Stimulated activated CD4-positive, alpha-beta T cell treated with anti-CD3 and anti-CD28 coated beads, Interleukin-1b, Interleukin-23, amount 100 ng/mL, for 1 hour (primary cell): ENCODE data around the gene PYHIN1.
A peak's percentile ranks its signal among the peaks of the same experiment; 100 is the strongest.

Experiments used
- DNase-seq, 2 donors: peaks; one replicate each; pipeline ENCODE4 v3.0.0-alpha.2; 2020; ENCODE audit warnings: low read depth in 2 of 2

PYHIN1 gene

DNA sequence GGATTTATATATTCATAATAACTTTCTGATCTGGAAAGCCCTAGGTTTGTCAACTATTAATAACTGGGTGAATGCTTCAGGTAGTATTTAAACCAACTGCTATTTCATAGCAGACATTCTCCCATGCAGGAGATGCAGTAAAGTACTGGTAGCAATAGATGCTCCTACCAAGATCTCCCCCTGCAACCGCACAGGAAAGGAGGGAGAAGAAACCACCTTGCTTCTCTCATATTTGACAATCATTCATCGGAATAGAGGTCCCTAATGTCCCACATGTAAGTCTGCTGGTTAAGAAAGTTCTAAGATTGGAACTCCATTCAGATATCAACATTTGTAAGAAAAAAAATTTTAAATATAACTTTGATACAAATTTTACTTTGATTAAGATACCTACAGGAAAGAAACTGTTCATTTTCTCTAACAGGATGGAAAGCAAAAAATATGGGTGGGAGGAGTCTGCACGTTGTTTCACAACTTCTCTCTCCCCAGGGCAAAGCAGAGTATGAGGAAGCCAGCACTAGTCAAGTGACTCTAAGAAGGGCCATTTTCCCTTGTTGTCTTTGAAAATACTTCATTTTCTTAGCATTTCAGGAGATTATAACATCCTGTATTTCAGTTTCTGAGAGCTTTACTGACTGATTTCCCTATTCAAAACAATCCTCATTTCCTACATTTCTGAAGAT is at the start of gene PYHIN1:
PYHIN1 (plus strand) TSS at position 498 of the 683 bp plus-strand sequence. CDS start 5,359 bp downstream, outside the sequence.
- DNase-seq, result no peak

DNA sequence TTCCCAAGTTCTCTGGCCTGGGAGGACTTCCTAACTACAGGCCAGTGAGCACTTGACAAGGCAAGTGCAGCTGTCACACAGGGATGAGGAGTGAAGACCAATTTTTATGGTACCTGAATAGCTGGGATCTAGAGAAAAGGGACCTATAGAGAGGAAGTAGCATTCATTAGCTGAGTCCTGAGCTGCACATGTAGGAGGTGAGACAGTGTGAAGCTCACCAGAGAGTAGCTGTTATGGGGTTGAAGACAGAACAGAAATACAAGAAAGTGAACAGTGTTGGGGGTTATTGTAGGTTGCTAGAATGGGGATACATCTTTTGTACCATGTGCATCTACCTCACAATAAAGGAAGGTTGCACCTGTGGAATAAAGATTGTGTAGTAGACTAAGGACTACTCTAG is 37.7 kb upstream of the PYHIN1 start:
- DNase-seq, result no peak

DNA sequence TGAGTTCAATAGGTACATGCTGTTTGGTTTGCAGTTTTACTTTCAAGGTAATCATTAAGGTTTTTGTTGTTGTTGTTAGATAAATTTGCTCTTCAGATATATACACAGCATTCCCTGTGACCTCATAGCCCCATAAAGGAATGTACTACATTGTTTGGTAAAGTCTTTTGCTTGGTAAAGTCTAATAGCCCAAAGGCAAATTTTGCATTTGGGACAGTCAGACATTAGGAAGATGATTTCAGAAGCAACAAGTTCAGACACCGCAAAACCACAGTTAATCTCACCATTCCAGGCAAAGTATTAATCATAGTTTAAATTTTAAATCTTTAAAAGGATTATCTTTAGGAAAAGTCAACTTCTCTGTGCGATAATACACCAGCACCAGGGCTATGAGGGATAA is 32.6 kb upstream of the PYHIN1 start:
- no peak for DNase-seq

- DNase-seq, result no peak
Observed at GRCh38 chr1:158901623-158902022, 29.7 kb upstream of the PYHIN1 start.

- no peak for DNase-seq
Observed at GRCh38 chr1:158916085-158916484, 15.3 kb upstream of the PYHIN1 start.

DNA sequence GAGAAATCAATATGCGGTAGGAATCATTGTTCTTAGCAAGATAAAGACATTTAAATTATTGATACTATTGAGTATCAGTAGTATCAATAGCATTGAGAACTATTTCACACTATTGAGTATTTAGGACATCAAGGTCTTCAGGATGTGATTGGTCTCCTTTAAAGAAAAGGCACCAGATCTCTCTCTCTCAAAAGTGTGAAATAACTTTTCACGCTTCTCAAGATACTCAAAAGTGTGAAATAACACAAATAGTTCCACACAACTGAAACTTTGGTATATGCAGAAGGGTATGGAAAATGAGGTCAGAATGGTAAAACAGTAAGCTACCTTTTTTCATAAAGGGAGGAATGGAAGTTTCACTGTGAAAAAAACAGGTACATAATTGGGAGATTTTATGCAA is 6.7 kb upstream of the PYHIN1 start:
- no peak for DNase-seq

GRCh38 chr1:158930504-158930903 is 848 bp upstream of the PYHIN1 start:
- peak in 1 of 2 donors; percentile 2 for DNase-seq

DNA sequence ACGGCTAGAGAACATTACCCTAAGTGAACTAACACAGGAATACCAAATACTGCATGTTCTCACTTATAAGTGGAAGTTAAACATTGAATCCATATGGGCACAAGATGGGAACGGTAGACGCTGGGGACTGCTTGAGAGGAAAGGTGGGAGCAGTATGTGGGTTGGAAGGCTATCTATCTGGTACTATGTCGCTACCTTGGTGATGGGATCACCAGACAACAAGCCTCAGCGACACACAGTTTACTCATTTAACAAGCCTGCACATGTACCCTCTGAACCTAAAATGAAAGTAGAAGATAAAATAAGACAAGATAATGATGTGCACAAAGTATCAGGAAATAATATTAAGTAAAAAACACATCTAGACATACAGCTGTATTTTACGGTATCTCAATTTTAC is 819 bp downstream of the PYHIN1 start:
- DNase-seq, result no peak

DNA sequence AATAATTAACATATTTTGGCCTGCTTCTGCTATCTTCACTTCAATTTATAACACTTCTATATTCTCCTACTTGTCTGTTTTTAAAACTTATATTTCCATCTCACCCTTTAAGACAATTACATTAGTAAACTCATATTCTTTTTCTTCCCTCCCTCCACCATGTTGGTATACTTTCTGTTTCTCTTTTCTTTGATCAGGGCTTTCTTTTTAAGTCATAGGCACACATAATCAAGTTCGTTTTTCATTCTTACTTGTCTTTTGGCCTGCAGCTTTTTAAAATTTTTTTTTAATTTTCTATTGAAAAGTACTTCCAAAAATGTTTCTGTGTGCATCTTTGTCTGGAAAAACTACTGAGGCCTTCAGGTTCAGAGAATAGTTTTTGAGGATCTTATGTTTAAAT is 2.3 kb downstream of the PYHIN1 start:
- no peak for DNase-seq

GRCh38 chr1:158939180-158939579 is 7.8 kb downstream of the PYHIN1 start:
- DNase-seq, result no peak

- DNase-seq, result no peak
Observed at GRCh38 chr1:158941317-158941716, 10.0 kb downstream of the PYHIN1 start.

DNA sequence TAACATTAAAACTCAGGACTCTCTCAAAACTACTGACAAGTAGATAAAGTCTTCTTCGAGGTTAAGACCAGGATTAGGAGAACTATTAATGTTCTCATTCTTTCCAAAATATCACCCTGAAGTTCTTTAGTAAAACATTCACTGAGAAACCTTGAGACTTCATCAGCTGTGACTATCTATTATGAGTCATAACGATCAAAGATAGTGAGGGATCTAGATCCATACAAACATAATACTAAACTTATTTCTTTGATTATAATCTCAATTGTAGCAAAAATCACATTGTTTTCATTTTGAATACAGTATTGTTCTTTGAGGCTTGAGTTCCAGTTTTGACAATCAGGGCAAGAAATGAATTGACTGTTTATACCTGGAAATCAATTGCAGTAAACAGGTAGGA is 11.1 kb downstream of the PYHIN1 start:
- DNase-seq, result no peak

GRCh38 chr1:158943059-158943458 is 11.7 kb downstream of the PYHIN1 start:
- DNase-seq, result no peak

DNA sequence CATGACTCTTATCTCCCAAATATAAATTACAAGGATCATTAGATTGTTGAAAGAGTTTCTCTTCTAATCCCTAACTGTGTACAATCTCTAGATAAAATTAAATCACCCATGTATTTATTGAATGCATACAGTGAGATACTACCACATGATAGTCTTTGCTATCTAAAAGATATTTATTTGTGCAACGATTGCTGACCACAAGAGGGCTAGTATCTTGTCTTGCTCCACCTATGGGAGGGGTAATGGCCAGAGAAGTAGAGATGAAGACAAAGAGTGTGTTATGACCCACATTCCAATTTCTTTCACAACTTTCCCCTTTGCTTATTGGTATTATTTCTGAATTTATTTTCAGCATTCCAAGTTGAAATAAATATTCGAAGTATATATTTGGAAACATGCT is 13.7 kb downstream of the PYHIN1 start:
- DNase-seq, result no peak

DNA sequence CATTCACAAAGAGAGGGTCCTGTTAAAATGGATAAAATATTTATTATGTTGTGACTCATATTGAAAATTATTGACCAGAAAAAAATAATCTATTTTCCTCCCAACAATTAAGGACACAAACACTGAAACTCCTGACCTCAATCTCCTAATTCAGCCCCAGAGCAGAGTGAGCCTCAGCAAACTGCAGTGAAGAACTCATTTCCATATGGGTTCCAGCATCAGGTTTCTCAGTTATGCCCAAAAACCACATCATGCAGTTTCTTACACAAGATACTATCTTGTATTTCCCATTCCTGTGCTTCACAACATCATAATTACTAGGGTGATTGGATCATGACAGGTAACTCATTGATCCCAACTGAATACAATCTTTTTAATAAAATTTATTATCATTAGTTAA is 15.4 kb downstream of the PYHIN1 start:
- no peak for DNase-seq

DNA sequence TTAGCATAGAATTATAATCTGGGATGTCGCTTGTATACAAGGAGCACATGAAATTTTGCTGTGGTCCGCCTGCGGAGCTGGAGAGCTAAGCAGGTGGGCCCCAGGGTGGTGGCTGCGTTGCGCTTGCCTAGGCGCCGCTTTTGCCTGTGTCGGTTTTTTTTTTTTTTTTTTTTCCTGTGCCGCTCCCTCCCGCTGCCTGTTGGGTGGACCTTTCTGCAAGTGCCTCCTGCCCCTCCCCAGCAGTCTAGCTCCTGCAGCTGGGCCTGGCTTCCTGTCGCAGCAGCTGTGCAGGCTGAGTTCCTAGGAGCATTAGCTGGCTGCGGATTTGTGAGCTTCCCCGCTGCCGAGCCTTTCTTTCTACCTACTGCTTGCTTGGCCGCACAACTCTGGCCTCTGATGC is 20.6 kb downstream of the PYHIN1 start:
- DNase-seq, result no peak

DNA sequence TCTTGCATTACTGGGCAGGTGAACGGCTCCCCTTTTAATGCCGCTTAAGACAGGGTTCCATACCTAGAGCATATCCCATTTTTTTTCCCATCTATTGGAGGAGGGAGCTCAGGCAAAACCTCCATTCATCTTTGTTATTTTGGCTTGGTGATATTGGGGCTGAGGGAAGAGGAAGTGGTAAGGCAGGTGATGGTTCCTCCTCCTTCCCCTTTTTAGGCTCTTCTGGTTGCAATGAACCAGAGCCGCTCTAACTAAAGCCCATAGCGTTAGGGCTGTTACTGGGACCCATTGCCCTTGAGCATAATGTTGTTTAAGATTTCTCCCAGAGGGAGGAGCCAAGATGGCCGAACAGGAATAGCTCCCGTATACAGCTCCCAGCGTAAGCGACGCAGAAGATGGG is 21.1 kb downstream of the PYHIN1 start:
- DNase-seq, result no peak

DNA sequence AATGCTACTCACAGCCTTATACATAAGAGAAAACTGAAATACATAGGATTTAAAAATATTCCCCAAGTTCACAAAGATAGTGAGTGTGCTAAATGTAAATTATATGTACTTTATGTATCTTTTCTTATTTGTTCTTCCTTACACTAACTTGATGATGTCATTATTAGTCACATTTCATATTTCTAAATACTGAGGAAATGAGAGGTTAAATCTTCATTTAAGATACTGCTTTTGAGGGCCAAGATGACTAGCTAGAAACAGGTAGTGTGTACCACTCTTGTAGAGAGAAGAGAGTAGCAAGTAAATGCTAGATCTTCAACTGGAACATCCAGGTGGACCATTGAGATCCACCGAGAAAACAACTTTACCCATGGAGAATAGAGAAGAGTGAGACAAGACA is 29.8 kb downstream of the PYHIN1 start:
- no peak for DNase-seq

DNA sequence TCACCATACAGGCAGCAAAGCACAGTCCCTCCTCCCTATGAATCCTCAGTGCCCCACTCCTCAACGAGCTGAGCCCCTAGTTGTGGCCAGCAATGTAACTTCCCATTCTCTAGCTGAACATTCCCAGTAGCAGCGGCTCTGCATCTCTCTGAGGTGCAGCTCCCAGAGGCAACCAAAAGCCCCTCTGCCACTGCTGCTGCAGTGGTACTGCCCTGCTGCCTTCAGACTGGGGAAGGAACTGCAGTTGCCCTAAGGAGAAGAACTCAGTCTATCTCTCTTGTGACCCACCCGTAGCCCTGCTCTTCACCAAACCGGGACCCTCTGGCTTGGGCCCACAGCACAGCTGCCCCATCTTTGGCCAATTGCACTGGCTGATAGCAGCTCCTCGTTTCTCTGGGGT is 31.6 kb downstream of the PYHIN1 start:
- no peak for DNase-seq

GRCh38 chr1:158969166-158969565 is 37.8 kb downstream of the PYHIN1 start:
- no peak for DNase-seq

DNA sequence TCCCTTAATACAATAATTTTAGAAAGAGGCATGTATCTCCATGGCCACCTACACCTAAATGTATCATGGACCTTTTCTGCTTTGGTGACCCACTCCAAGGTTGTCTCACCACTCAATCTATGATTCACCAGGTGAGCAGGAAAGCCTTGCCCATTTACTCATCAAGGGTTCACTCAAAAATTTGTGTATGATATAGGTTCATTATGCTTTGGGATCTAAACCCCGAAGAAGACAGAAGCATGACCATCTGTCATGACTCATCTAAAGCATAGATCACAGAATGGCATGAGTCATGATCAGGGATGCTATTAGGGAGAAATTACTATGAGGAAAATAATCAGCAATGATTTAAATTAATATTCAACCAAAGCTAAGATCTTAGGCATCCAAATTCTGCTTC is 38.5 kb downstream of the PYHIN1 start:
- DNase-seq, result no peak

DNA sequence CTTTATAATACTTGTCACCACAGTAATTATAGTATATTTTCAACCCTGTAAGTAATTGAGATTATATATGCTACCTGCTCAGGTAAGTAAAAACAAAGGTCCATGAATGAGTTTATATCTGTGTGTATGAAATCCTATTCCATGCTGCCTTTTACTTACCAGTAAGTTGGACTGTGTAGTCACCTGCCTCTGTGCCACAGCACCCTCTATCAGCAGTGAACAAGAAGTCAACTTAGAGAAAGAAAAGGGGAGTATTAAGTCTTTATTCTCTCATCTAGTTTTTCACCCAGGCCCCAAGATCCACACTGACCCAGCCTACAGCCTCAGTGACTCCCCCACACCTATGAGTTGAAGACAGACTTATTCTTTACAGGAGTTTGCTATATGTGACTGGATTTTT is 41.5 kb downstream of the PYHIN1 start:
- no peak for DNase-seq

GRCh38 chr1:158976219-158976618 is 44.9 kb downstream of the PYHIN1 start:
- no peak for DNase-seq

- DNase-seq, result no peak
Observed at GRCh38 chr1:158978730-158979129, 47.4 kb downstream of the PYHIN1 start.
